H1 (cell line): ENCODE results near the gene FHDC1. TPM values are rescaled to one million over a fixed set of nuclear protein-coding genes. Genes with fewer than 3 reads are reported as not detected.

ENCODE experiments used
- CTCF ChIA-PET: fragments of 300-600 bp; sonication (Branson Sonifier 250); formaldehyde crosslinking; loops from one replicate; lab custom pipeline; 2021; ENCODE audit not compliant: partially characterized antibody; lab: Charles Lee
- POLR2A ChIA-PET: fragments of 300-600 bp; sonication (Branson Sonifier 250); formaldehyde crosslinking; loops from one replicate; lab custom pipeline; 2021; ENCODE audit warnings: inconsistent platforms; ENCODE audit not compliant: partially characterized antibody; lab: Charles Lee
- DNase-seq, 2 experiments: peaks; one replicate each; pipeline versions ENCODE4 v3.0.0 to v3.0.0-alpha.2; 2010 to 2022; ENCODE audit warnings: low spot score in 2 of 2, low read depth in 1 of 2, mixed read lengths in 1 of 2
- FAIRE-seq: peaks from 2 replicates; lab custom pipeline; 2011; peaks lifted over from hg19 to GRCh38; lab: Jason Lieb, UNC
- H2AFZ ChIP-seq: 2 replicates; pipeline ENCODE4 v1.8.1; 2012; ENCODE audit warnings: low read length, inconsistent platforms
- H2AK5ac ChIP-seq: 2 replicates; pipeline ENCODE4 v1.6.1; 2013; ENCODE audit warnings: low read depth, low read length
- H2BK120ac ChIP-seq: replicated peaks from 2 replicates; pipeline ENCODE3; 2013; ENCODE audit warnings: low read depth, low read length, inconsistent platforms
- H2BK12ac ChIP-seq: 2 replicates; pipeline ENCODE4 v1.6.1; 2013; ENCODE audit warnings: low read depth, low read length
- H2BK15ac ChIP-seq: 2 replicates; pipeline ENCODE4 v1.6.1; 2013; ENCODE audit warnings: low read length
- H2BK20ac ChIP-seq: 2 replicates; pipeline ENCODE4 v1.6.1; 2013; ENCODE audit warnings: low read length
- H2BK5ac ChIP-seq: 2 replicates; pipeline ENCODE4 v1.6.1; 2013; ENCODE audit warnings: low read depth, low read length
- H3K14ac ChIP-seq: 2 replicates; pipeline ENCODE4 v1.6.1; 2013; ENCODE audit warnings: inconsistent platforms; ENCODE audit not compliant: insufficient read length
- H3K18ac ChIP-seq: 2 replicates; pipeline ENCODE4 v1.6.1; 2013; ENCODE audit warnings: low read length; ENCODE audit errors: extremely low read depth
- H3K23ac ChIP-seq: 2 replicates; pipeline ENCODE4 v1.6.1; 2013; ENCODE audit warnings: inconsistent platforms; ENCODE audit not compliant: insufficient read length
- H3K23me2 ChIP-seq: 2 replicates; pipeline ENCODE4 v1.6.1; 2013; ENCODE audit warnings: low read depth, low read length
- H3K27ac ChIP-seq: 2 replicates; pipeline ENCODE4 v1.6.1; 2011; ENCODE audit warnings: low read depth, low read length, inconsistent platforms
- H3K27me3 ChIP-seq, 4 experiments: replicated peaks in 1 of 4; 1 replicate in 1 of 4; 2 replicates in 3 of 4; pipeline versions ENCODE4 v1.6.1 to v1.8.1; 2011 to 2013; ENCODE audit warnings: low read length in 3 of 4, mild to moderate bottlenecking in 3 of 4, inconsistent platforms in 2 of 4, mixed read lengths in 2 of 4, moderate library complexity in 1 of 4; ENCODE audit not compliant: control insufficient read depth in 3 of 4, insufficient read depth in 3 of 4; ENCODE audit errors: extremely low read depth in 1 of 4
- H3K36me3 ChIP-seq, 4 experiments: 2 replicates each; pipeline versions ENCODE4 v1.6.1 to v1.8.1; 2011 to 2013; ENCODE audit warnings: mild to moderate bottlenecking in 4 of 4, low read length in 3 of 4, moderate library complexity in 2 of 4, control low read depth in 1 of 4, inconsistent platforms in 1 of 4; ENCODE audit not compliant: insufficient read depth in 4 of 4, control insufficient read depth in 2 of 4
- H3K4ac ChIP-seq: replicated peaks from 2 replicates; pipeline ENCODE3; 2013; ENCODE audit warnings: low read length, low read depth, mixed read lengths, inconsistent platforms; ENCODE audit not compliant: insufficient read length
- H3K4me1 ChIP-seq, 4 experiments: replicated peaks in 1 of 4; 1 replicate in 1 of 4; 2 replicates in 3 of 4; pipeline versions ENCODE4 v1.6.1 to v1.8.1; 2011 to 2013; ENCODE audit warnings: low read length in 3 of 4, inconsistent platforms in 2 of 4, mixed read lengths in 1 of 4; ENCODE audit not compliant: insufficient read depth in 4 of 4, control insufficient read depth in 3 of 4
- H3K4me2 ChIP-seq, 2 experiments: 2 replicates each; pipeline versions ENCODE4 v1.6.1 to v1.8.1; 2011 to 2013; ENCODE audit warnings: low read depth in 2 of 2, low read length in 2 of 2, control low read depth in 1 of 2, inconsistent platforms in 1 of 2, mild to moderate bottlenecking in 1 of 2; ENCODE audit not compliant: insufficient read depth in 1 of 2
- H3K4me3 ChIP-seq, 4 experiments: fragments of 200-600, 300-600 bp in 1 of 4; sonication (generic), shearing (Covaris generic), sonication (Bioruptor Twin) in 1 of 4; 2 replicates each; pipeline versions ENCODE4 v1.5.1 to v1.8.1; 2011 to 2016; ENCODE audit warnings: low read length in 4 of 4, low read depth in 3 of 4, control low read depth in 2 of 4, inconsistent platforms in 2 of 4, mild to moderate bottlenecking in 2 of 4, mixed read lengths in 1 of 4, moderate library complexity in 1 of 4; ENCODE audit not compliant: insufficient read depth in 2 of 4; ENCODE audit errors: extremely low read depth in 1 of 4
- H3K56ac ChIP-seq: replicated peaks from 2 replicates; pipeline ENCODE3; 2013; ENCODE audit warnings: low read depth, mild to moderate bottlenecking, mixed read lengths, low read length, inconsistent platforms; ENCODE audit not compliant: insufficient read length
- H3K79me1 ChIP-seq: 2 replicates; pipeline ENCODE4 v1.6.1; 2013; ENCODE audit warnings: low read depth, low read length, control low read depth
- H3K79me2 ChIP-seq, 2 experiments: 2 replicates each; pipeline versions ENCODE4 v1.6.1 to v1.8.1; 2012 to 2013; ENCODE audit warnings: low read length in 2 of 2, mild to moderate bottlenecking in 2 of 2, inconsistent platforms in 1 of 2; ENCODE audit not compliant: insufficient read depth in 2 of 2, control insufficient read depth in 1 of 2
- H3K9ac ChIP-seq, 4 experiments: replicated peaks in 1 of 4; 1 replicate in 1 of 4; 2 replicates in 3 of 4; pipeline versions ENCODE4 v1.6.1 to v1.8.1; 2011 to 2013; ENCODE audit warnings: low read depth in 3 of 4, low read length in 3 of 4, control low read depth in 2 of 4, mild to moderate bottlenecking in 2 of 4, moderate library complexity in 2 of 4, inconsistent platforms in 1 of 4; ENCODE audit errors: extremely low read depth in 1 of 4
- H3K9me3 ChIP-seq, 2 experiments: 2 replicates each; pipeline versions ENCODE4 v1.6.1 to v1.8.1; 2012 to 2013; ENCODE audit warnings: mild to moderate bottlenecking in 2 of 2, moderate library complexity in 2 of 2, control low read depth in 1 of 2, inconsistent platforms in 1 of 2, low read depth in 1 of 2, low read length in 1 of 2, mixed read lengths in 1 of 2; ENCODE audit not compliant: insufficient read depth in 2 of 2
- H4K20me1 ChIP-seq, 2 experiments: replicated peaks in 1 of 2; 2 replicates each; pipeline versions ENCODE3 to v1.8.1; 2011 to 2013; ENCODE audit warnings: inconsistent platforms in 2 of 2, low read length in 2 of 2, mild to moderate bottlenecking in 1 of 2; ENCODE audit not compliant: insufficient read depth in 2 of 2, control insufficient read depth in 1 of 2
- H4K5ac ChIP-seq: 2 replicates; pipeline ENCODE4 v1.6.1; 2013; ENCODE audit warnings: low read length, low read depth, mixed read lengths, inconsistent platforms; ENCODE audit not compliant: insufficient read length
- H4K8ac ChIP-seq: 2 replicates; pipeline ENCODE4 v1.8.0; 2013; ENCODE audit warnings: mild to moderate bottlenecking, moderate library complexity, low read length, inconsistent platforms; ENCODE audit not compliant: insufficient read depth; ENCODE audit errors: extremely low read depth
- H4K91ac ChIP-seq: replicated peaks from 2 replicates; pipeline ENCODE3; 2013; ENCODE audit warnings: low read length, mixed read lengths, inconsistent platforms; ENCODE audit not compliant: insufficient read length
- CHD1 ChIP-seq: IDR thresholded peaks from 2 replicates; pipeline ENCODE4 v1.6.1; 2012; ENCODE audit warnings: low read depth, low read length, improper control_type of control experiment
- EZH2 ChIP-seq: fragments of 200-600 bp; sonication (generic); IDR thresholded peaks from 2 replicates; pipeline ENCODE4 v1.7.1; 2012; ENCODE audit warnings: low read depth, mild to moderate bottlenecking, moderate library complexity, low read length, inconsistent platforms; ENCODE audit not compliant: severe bottlenecking
- GTF2F1 ChIP-seq: IDR thresholded peaks from 2 replicates; pipeline ENCODE4 v1.6.1; 2012; ENCODE audit warnings: low read depth, low read length, improper control_type of control experiment, borderline replicate concordance
- HDAC2 ChIP-seq, 2 experiments: fragments of 300-600 bp in 1 of 2; sonication (generic) in 1 of 2; IDR thresholded peaks; 2 replicates each; pipeline ENCODE4 v1.6.1; 2011 to 2012; ENCODE audit warnings: low read depth in 2 of 2, low read length in 2 of 2, mild to moderate bottlenecking in 2 of 2, moderate library complexity in 2 of 2, borderline replicate concordance in 1 of 2, inconsistent platforms in 1 of 2
- POU5F1 ChIP-seq: IDR thresholded peaks from 2 replicates; pipeline ENCODE4 v1.6.1; 2011; ENCODE audit warnings: low read depth, mild to moderate bottlenecking, low read length, moderate library complexity
- RAD21 ChIP-seq, 2 experiments: IDR thresholded peaks in 1 of 2; conservative IDR thresholded peaks in 1 of 2; 2 replicates each; pipeline ENCODE4 v1.6.1; 2011; ENCODE audit warnings: low read depth in 2 of 2, low read length in 2 of 2, improper control_type of control experiment in 1 of 2, inconsistent platforms in 1 of 2, mild to moderate bottlenecking in 1 of 2, moderate library complexity in 1 of 2
- SIX5 ChIP-seq: IDR thresholded peaks from 2 replicates; pipeline ENCODE4 v1.6.1; 2011; ENCODE audit warnings: mild to moderate bottlenecking, low read depth, low read length
- TAF7 ChIP-seq: optimal IDR thresholded peaks from 2 replicates; pipeline ENCODE3; 2011; ENCODE audit warnings: low read depth, mild to moderate bottlenecking, inconsistent platforms, low read length, moderate library complexity, borderline replicate concordance
- TCF12 ChIP-seq: IDR thresholded peaks from 2 replicates; pipeline ENCODE4 v1.6.1; 2011; ENCODE audit warnings: low read depth, mild to moderate bottlenecking, low read length
- WGBS, 2 experiments: shearing (Covaris generic) in 1 of 2; methylation state at CpG; one replicate each; pipeline versions ENCODE4 v1.1.6 to v1.1.7; 2013 to 2015; ENCODE audit warnings: low lambda C conversion rate in 2 of 2, mixed read lengths in 2 of 2, inconsistent platforms in 1 of 2, low coverage in 1 of 2, missing lambda C conversion rate in 1 of 2; ENCODE audit not compliant: insufficient replicate concordance in 2 of 2, insufficient coverage in 1 of 2, insufficient read length in 1 of 2; ENCODE audit errors: extremely low coverage in 1 of 2, missing lambda C conversion rate in 1 of 2; 5-methylcytosine and 5-hydroxymethylcytosine counted together
- polyA plus RNA-seq, 7 experiments: library from polyadenylated mRNA; depleted of rRNA in 3 of 7; stranded (reverse) in 5 of 7; unstranded in 2 of 7; fragments of >200 nt in 5 of 7; fragments of 200-250 nt in 2 of 7; gene quantifications; 1 replicate in 5 of 7; 2 replicates in 1 of 7; 4 replicates in 1 of 7; pipeline versions ENCODE4 v1.2.1 to v1.2.3, GENCODE V29; 2011 to 2013; ENCODE audit warnings: missing spikeins in 2 of 7, mixed read lengths in 2 of 7
- total RNA-seq: library from RNA; stranded (reverse); fragmentation: NEBNext Ultra II Directional; extraction: Animal tissue kit (Norgen Biotek cat#: 25700); gene quantifications from 2 replicates; pipeline ENCODE4 v1.2.1, GENCODE V29; 2021

FHDC1 gene
- total and polyA plus RNA-seq, 2 of the 8 experiments (the other 6 are each of a cell fraction or from before 2014, with no cell fraction given), result 6.4 to 28.6 TPM

DNA sequence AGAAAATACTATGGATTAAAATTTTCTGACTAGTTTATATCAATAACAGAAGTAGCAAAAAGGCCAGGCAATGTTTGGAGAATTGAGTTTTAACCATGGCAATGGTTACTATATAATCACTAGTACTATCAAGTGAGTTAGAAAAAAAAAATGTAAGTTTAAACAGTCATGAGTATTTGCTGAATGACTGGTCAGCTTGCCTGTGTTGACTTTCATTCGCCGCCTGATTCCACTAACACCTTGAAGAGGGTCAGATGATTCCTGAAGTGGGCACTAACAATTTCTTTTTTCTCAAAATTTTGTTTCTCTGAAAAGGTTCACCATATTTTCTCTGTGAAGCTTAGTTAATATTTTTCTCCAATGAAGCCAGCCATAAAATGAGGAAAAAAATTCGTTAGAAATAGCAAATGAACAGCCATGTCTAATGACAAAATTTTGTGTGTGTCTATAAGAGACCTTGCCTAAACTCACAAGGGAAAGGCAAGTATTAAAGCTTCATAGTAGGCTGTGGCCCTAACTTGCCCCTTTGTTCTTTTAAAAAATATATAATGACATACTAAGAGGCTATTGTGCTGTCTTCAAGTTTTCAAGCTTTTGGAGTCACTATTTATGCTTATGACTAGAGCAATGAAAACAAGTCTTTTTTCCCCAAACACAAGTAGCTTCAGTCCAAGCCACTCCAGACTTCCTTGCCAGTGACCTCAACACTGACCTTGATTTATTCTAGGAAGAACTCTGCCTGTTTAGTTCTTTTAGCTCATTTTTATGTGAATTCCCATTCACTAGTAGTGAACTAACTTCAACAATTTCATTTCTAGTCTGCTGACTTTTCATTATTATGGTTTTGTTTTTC, 18.4 kb upstream of the FHDC1 start:
- no peak overlapping the region for H2BK5ac ChIP-seq
- H3K27ac ChIP-seq, result no peak overlapping the region
- no peak overlapping the region for H3K18ac ChIP-seq
- no peak overlapping the region for H2BK20ac ChIP-seq
- peaks cover 27% of the 10 kb centered on the region in 2 experiments for H3K9me3 ChIP-seq
- FAIRE-seq, result no peak
- no peak overlapping the region for H2BK120ac ChIP-seq
- H3K27me3 ChIP-seq, result no peaks in the 10 kb centered on the region
- H2BK15ac ChIP-seq, result no peak overlapping the region
- H2AK5ac ChIP-seq, result no peak overlapping the region
- no peaks in the 10 kb centered on the region for H3K79me2 ChIP-seq
- no peak overlapping the region for H4K5ac ChIP-seq
- H3K56ac ChIP-seq, result no peak overlapping the region
- no peaks in the 10 kb centered on the region for H4K20me1 ChIP-seq
- H3K23ac ChIP-seq, result no peak overlapping the region
- TF ChIP-seq SIX5, result no peak
- no peak for TF ChIP-seq TCF12
- TF ChIP-seq CHD1, result no peak
- TF ChIP-seq GTF2F1, result no peak
- no peak for TF ChIP-seq HDAC2 (IDR thresholded peaks at IDR 0.05; ENCODE audit: borderline replicate concordance in 1 of 2, low read depth in 2 of 2, low read length in 2 of 2)
- no peak for TF ChIP-seq EZH2
- no peak for TF ChIP-seq TAF7
- no peak for TF ChIP-seq RAD21 (IDR thresholded peaks at IDR 0.05 in 1 of 2, conservative IDR thresholded peaks at IDR 0.05 in 1 of 2; ENCODE audit: low read depth in 2 of 2, low read length in 2 of 2)
- no peak for TF ChIP-seq POU5F1
- ChIA-PET POLR2A (interaction anchor here (1.6 kb wide), 1 partner anchor 9 kb away, joined by 5 read pairs; no protein-coding TSS in a partner anchor), CTCF (interaction anchor here (0.9 to 2.1 kb wide), 3 partner anchors 8 to 18 kb away, joined by 3 to 6 read pairs (median 4); partner anchors contain the start of gene FHDC1)
- H3K79me1 ChIP-seq, result no peaks in the 10 kb centered on the region
- H3K4me2 ChIP-seq, result no peak overlapping the region
- no peak overlapping the region for H3K4me3 ChIP-seq
- H4K8ac ChIP-seq, result no peak overlapping the region
- 91% methylated on average over 3 of the region's 3 CpGs; no CpG with 5 or more reads in 1 of the 2 experiments for WGBS, 2 experiments
- H3K9ac ChIP-seq, result no peak overlapping the region
- no peaks in the 10 kb centered on the region for H3K23me2 ChIP-seq
- H4K91ac ChIP-seq, result no peak overlapping the region
- no peak overlapping the region for H3K4ac ChIP-seq
- no peak overlapping the region for H2AFZ ChIP-seq
- H3K14ac ChIP-seq, result no peak overlapping the region
- H3K4me1 ChIP-seq, result no peaks in the 10 kb centered on the region
- H2BK12ac ChIP-seq, result no peak overlapping the region
- no peak for DNase-seq
- peaks cover 0 to 19% (median 5%) of the 10 kb centered on the region in 4 experiments; a peak in 4 of 8 replicates for H3K36me3 ChIP-seq
